ENCODE data around the gene TMEM238L.

- no peak for TF ChIP-seq POLR2AphosphoS5 (IDR thresholded peaks at IDR 0.05; ENCODE audit: low read depth)
- TF ChIP-seq CTCF (conservative IDR thresholded peaks at IDR 0.05; ENCODE audit: low read depth in 2 of 2): no peak
- TF ChIP-seq EZH2 (IDR thresholded peaks at IDR 0.05; ENCODE audit: low read depth, unreplicated experiment): no peak
- TF ChIP-seq REST (IDR thresholded peaks at IDR 0.05; ENCODE audit: unreplicated experiment): no peak
- TF ChIP-seq ZNF462 (CRISPR knock-in tag; IDR thresholded peaks at IDR 0.05): no peak
- no peak for TF ChIP-seq ZNF114 (CRISPR knock-in tag; IDR thresholded peaks at IDR 0.05)
- no peak for TF ChIP-seq CREB1 (CRISPR knock-in tag; IDR thresholded peaks at IDR 0.05; ENCODE audit: low read depth)
- no peak for TF ChIP-seq EZH2phosphoT487 (IDR thresholded peaks at IDR 0.05; ENCODE audit: unreplicated experiment)
These were observed 5.0 kb downstream of the TMEM238L start for GRCh38 chr17:10798910-10799309.

All from GM23338 (cell line).